IMR-90 (cell line): ENCODE data around the gene IER3. TPM values are rescaled to one million over a fixed set of nuclear protein-coding genes. Genes with fewer than 3 reads are reported as not detected.
A peak's percentile ranks its signal among the peaks of the same experiment; 100 is the strongest.

Experiments
- ATAC-seq: fragments of 200-7000 bp; cut with Tn5 transposase; 2 replicates; pipeline ENCODE4 v1.9.1; 2020; ENCODE audit warnings: low read depth, mild to moderate bottlenecking, moderate library complexity
- BruUV-seq: library from RNA; stranded (reverse); fragments of 400-500 nt; replicated peaks from 2 replicates; lab custom pipeline; 2021; lab: Mats Ljungman, UMichigan
- CTCF ChIA-PET: fragments of 300-600 bp; formaldehyde crosslinking; extraction: SDS; loops from one replicate; lab custom pipeline; 2021; ENCODE audit warnings: antibody characterized with exemption; lab: Yijun Ruan, JAX
- POLR2A ChIA-PET: fragments of 300-600 bp; sonication (Branson Sonifier 250); formaldehyde crosslinking; loops from one replicate; lab custom pipeline; 2022; ENCODE audit warnings: antibody characterized with exemption; ENCODE audit not compliant: unreplicated experiment; lab: Charles Lee
- DNase-seq: peaks from one replicate; pipeline ENCODE4 v3.0.0; 2013
- H2AFZ ChIP-seq: replicated peaks from 2 replicates; pipeline ENCODE3; 2013; ENCODE audit warnings: low read length, mild to moderate bottlenecking; ENCODE audit not compliant: poor library complexity
- H2AK5ac ChIP-seq: 2 replicates; pipeline ENCODE4 v1.6.1; 2013; ENCODE audit warnings: low read depth, low read length, inconsistent platforms
- H2AK9ac ChIP-seq: replicated peaks from 2 replicates; pipeline ENCODE3; 2013; ENCODE audit warnings: mild to moderate bottlenecking, low read depth, low read length, moderate library complexity; ENCODE audit not compliant: poor library complexity
- H2BK120ac ChIP-seq: 2 replicates; pipeline ENCODE4 v1.6.1; 2013; ENCODE audit warnings: low read depth, low read length, inconsistent platforms
- H2BK15ac ChIP-seq: 3 replicates; pipeline ENCODE4 v1.6.1; 2013; ENCODE audit warnings: low read depth, low read length, inconsistent platforms
- H2BK20ac ChIP-seq: 2 replicates; pipeline ENCODE4 v1.6.1; 2013; ENCODE audit warnings: low read depth, mild to moderate bottlenecking, inconsistent platforms, low read length, moderate library complexity
- H2BK5ac ChIP-seq: 2 replicates; pipeline ENCODE4 v1.6.1; 2013; ENCODE audit warnings: mild to moderate bottlenecking, low read depth, low read length, inconsistent platforms; ENCODE audit not compliant: poor library complexity, severe bottlenecking
- H3K14ac ChIP-seq: replicated peaks from 2 replicates; pipeline ENCODE4 v1.6.1; 2013; ENCODE audit warnings: low read depth, low read length, inconsistent platforms
- H3K18ac ChIP-seq: 2 replicates; pipeline ENCODE4 v1.6.1; 2013; ENCODE audit warnings: low read depth, low read length, control low read depth
- H3K23ac ChIP-seq: 2 replicates; pipeline ENCODE4 v1.6.1; 2013; ENCODE audit warnings: low read depth, low read length, inconsistent platforms
- H3K27ac ChIP-seq: 2 replicates; pipeline ENCODE4 v1.5.1; 2013; ENCODE audit warnings: mild to moderate bottlenecking, control low read depth, low read length; ENCODE audit not compliant: insufficient read depth
- H3K27me3 ChIP-seq: 2 replicates; pipeline ENCODE4 v1.6.1; 2013; ENCODE audit warnings: low read length; ENCODE audit not compliant: control insufficient read depth, insufficient read depth
- H3K36me3 ChIP-seq: 2 replicates; pipeline ENCODE4 v1.6.1; 2013; ENCODE audit warnings: low read length, mixed read lengths; ENCODE audit not compliant: control insufficient read depth, insufficient read depth
- H3K4ac ChIP-seq: 2 replicates; pipeline ENCODE4 v1.6.1; 2013; ENCODE audit warnings: low read depth, low read length, inconsistent platforms
- H3K4me1 ChIP-seq: 2 replicates; pipeline ENCODE4 v1.6.1; 2013; ENCODE audit warnings: low read length, mixed read lengths; ENCODE audit not compliant: control insufficient read depth, insufficient read depth
- H3K4me2 ChIP-seq: 2 replicates; pipeline ENCODE4 v1.6.1; 2013; ENCODE audit warnings: low read depth, mild to moderate bottlenecking, control low read depth, low read length, moderate library complexity
- H3K4me3 ChIP-seq: 2 replicates; pipeline ENCODE4 v1.5.1; 2013; ENCODE audit warnings: low read depth, mild to moderate bottlenecking, control low read depth, low read length, moderate library complexity; ENCODE audit not compliant: insufficient read depth
- H3K56ac ChIP-seq: 2 replicates; pipeline ENCODE4 v1.6.1; 2013; ENCODE audit warnings: low read length, inconsistent platforms; ENCODE audit not compliant: insufficient read depth; ENCODE audit errors: extremely low read depth
- H3K79me1 ChIP-seq, 2 experiments: 2 replicates each; pipeline ENCODE4 v1.6.1; 2013; ENCODE audit warnings: low read length in 2 of 2, inconsistent platforms in 1 of 2, low read depth in 1 of 2
- H3K9ac ChIP-seq: 2 replicates; pipeline ENCODE4 v1.6.1; 2013; ENCODE audit warnings: low read depth, low read length, control low read depth
- H3K9me1 ChIP-seq: 2 replicates; pipeline ENCODE4 v1.6.1; 2013; ENCODE audit warnings: low read length, inconsistent platforms; ENCODE audit not compliant: insufficient read depth
- H3K9me3 ChIP-seq: 2 replicates; pipeline ENCODE4 v1.6.1; 2013; ENCODE audit warnings: low read length; ENCODE audit not compliant: control insufficient read depth, insufficient read depth
- H4K20me1 ChIP-seq: 2 replicates; pipeline ENCODE4 v1.6.1; 2013; ENCODE audit warnings: low read length, inconsistent platforms; ENCODE audit not compliant: insufficient read depth
- H4K5ac ChIP-seq: 2 replicates; pipeline ENCODE4 v1.6.1; 2013; ENCODE audit warnings: mild to moderate bottlenecking, low read depth, low read length, control low read depth
- H4K8ac ChIP-seq, 2 experiments: 2 replicates each; pipeline ENCODE4 v1.6.1; 2013; ENCODE audit warnings: low read depth in 2 of 2, low read length in 2 of 2, control low read depth in 1 of 2, inconsistent platforms in 1 of 2
- H4K91ac ChIP-seq: 2 replicates; pipeline ENCODE4 v1.6.1; 2013; ENCODE audit warnings: low read depth, low read length, inconsistent platforms; ENCODE audit not compliant: insufficient read depth
- BHLHE40 ChIP-seq: fragments of 150-350 bp; IDR thresholded peaks from 2 replicates; pipeline ENCODE4 v1.6.1; 2016; ENCODE audit warnings: mild to moderate bottlenecking, low read depth, low read length
- CEBPB ChIP-seq: IDR thresholded peaks from 2 replicates; pipeline ENCODE4 v1.6.1; 2012; ENCODE audit warnings: low read depth, low read length, improper control_type of control experiment
- CHD1 ChIP-seq: IDR thresholded peaks from 2 replicates; pipeline ENCODE4 v1.6.1; 2012; ENCODE audit warnings: low read depth, low read length, improper control_type of control experiment
- CTCF ChIP-seq: conservative IDR thresholded peaks from 2 replicates; pipeline ENCODE4 v1.5.1; 2012; ENCODE audit warnings: mild to moderate bottlenecking, low read depth, low read length, improper control_type of control experiment
- ELK1 ChIP-seq: fragments of 150-350 bp; IDR thresholded peaks from 2 replicates; pipeline ENCODE4 v1.6.1; 2016; ENCODE audit warnings: low read depth, mild to moderate bottlenecking, low read length, moderate library complexity, borderline replicate concordance
- FOS ChIP-seq: fragments of 150-350 bp; IDR thresholded peaks from 2 replicates; pipeline ENCODE4 v1.6.1; 2016; ENCODE audit warnings: low read depth, low read length
- MAFK ChIP-seq: IDR thresholded peaks from 2 replicates; pipeline ENCODE4 v1.6.1; 2012; ENCODE audit warnings: low read depth, low read length, improper control_type of control experiment
- MAZ ChIP-seq: IDR thresholded peaks from 2 replicates; pipeline ENCODE4 v1.6.1; 2012; ENCODE audit warnings: low read depth, mild to moderate bottlenecking, low read length, improper control_type of control experiment, moderate library complexity, borderline replicate concordance
- MXI1 ChIP-seq: IDR thresholded peaks from 2 replicates; pipeline ENCODE4 v1.6.1; 2012; ENCODE audit warnings: low read depth, mild to moderate bottlenecking, low read length, moderate library complexity, borderline replicate concordance
- NFE2L2 ChIP-seq: fragments of 150-350 bp; IDR thresholded peaks from 2 replicates; pipeline ENCODE4 v1.6.1; 2016; ENCODE audit warnings: low read depth, mild to moderate bottlenecking, low read length
- POLR2A ChIP-seq: IDR thresholded peaks from 2 replicates; pipeline ENCODE4 v1.6.1; 2012; ENCODE audit warnings: mild to moderate bottlenecking, low read depth, low read length
- RAD21 ChIP-seq: IDR thresholded peaks from 2 replicates; pipeline ENCODE4 v1.6.1; 2012; ENCODE audit warnings: low read length, improper control_type of control experiment
- RCOR1 ChIP-seq: IDR thresholded peaks from 2 replicates; pipeline ENCODE4 v1.6.1; 2012; ENCODE audit warnings: mild to moderate bottlenecking, low read length, improper control_type of control experiment; ENCODE audit not compliant: insufficient replicate concordance
- RFX5 ChIP-seq: IDR thresholded peaks from 2 replicates; pipeline ENCODE4 v1.8.0; 2012; ENCODE audit warnings: low read depth, mild to moderate bottlenecking, low read length, moderate library complexity
- SMC3 ChIP-seq: fragments of 150-350 bp; IDR thresholded peaks from 2 replicates; pipeline ENCODE4 v1.6.1; 2016; ENCODE audit warnings: low read depth, mild to moderate bottlenecking, antibody characterized with exemption, low read length, moderate library complexity
- USF2 ChIP-seq: fragments of 150-350 bp; IDR thresholded peaks from 2 replicates; pipeline ENCODE4 v1.6.1; 2017; ENCODE audit warnings: mild to moderate bottlenecking, antibody characterized with exemption, low read length, low read depth
- WGBS, 2 experiments: methylation state at CpG; one replicate each; pipeline versions ENCODE4 v1.1.5 to v1.1.7; 2013; ENCODE audit warnings: missing lambda C conversion rate in 2 of 2; ENCODE audit not compliant: insufficient read length in 1 of 2; ENCODE audit errors: extremely low coverage in 2 of 2; 5-methylcytosine and 5-hydroxymethylcytosine counted together
- dilution Hi-C: fragments of 300-500 bp; cut with HindIII; formaldehyde crosslinking; loops from one replicate; pipeline ENCODE4 v1.14.3; 2018; ENCODE audit warnings: low sequenced_read_pairs; ENCODE audit not compliant: unreplicated experiment
- in situ Hi-C: fragments of 300-500 bp; cut with MboI; formaldehyde crosslinking; loops from 3 replicates; pipeline ENCODE4 v1.14.3; 2019; ENCODE audit warnings: low sequenced_read_pairs, inconsistent platforms, mixed read lengths
- intact Hi-C: fragments of 100-400 bp; cut with micrococcal nuclease; formaldehyde crosslinking; loops from 2 replicates; pipeline ENCODE4 v1.10.0; 2022
- polyA plus RNA-seq, 3 experiments: library from polyadenylated mRNA; depleted of rRNA; stranded (reverse); fragments of >200 nt; gene quantifications; 2 replicates each; pipeline ENCODE4 v1.2.3, GENCODE V29; 2012; ENCODE audit warnings: low replicate concordance in 1 of 3
- total RNA-seq: library from RNA; depleted of rRNA; stranded (reverse); fragments of >200 nt; gene quantifications from 2 replicates; pipeline ENCODE4 v1.2.3, GENCODE V29; 2012

IER3 gene
- total and polyA plus RNA-seq, 2 of the 4 experiments (the other 2 are of a cell fraction): 38.4 to 159 TPM

GRCh38 chr6:30789606-30790005 lies 45.3 kb upstream of the IER3 start:
- no peak overlapping the region for H3K9ac ChIP-seq
- no peak overlapping the region for H2AFZ ChIP-seq
- no peak overlapping the region for H3K4ac ChIP-seq
- H3K27ac ChIP-seq: no peak overlapping the region
- H3K27me3 ChIP-seq: no peaks in the 10 kb centered on the region
- H3K4me2 ChIP-seq: no peak overlapping the region
- H2BK15ac ChIP-seq: peak overlapping the region; percentile 21; the same call in 1 of the 3 replicates
- no peak overlapping the region for H4K8ac ChIP-seq
- ChIA-PET POLR2A (no interaction called here), CTCF (no interaction called here)
- BruUV-seq: no TSS peak
- in situ Hi-C loops (no loop called here), intact Hi-C loops (no loop called here), dilution Hi-C loops (no loop called here)
- H4K20me1 ChIP-seq: no peaks in the 10 kb centered on the region
- peaks cover 18% of the 10 kb centered on the region for H3K9me1 ChIP-seq
- H3K14ac ChIP-seq: no peak overlapping the region
- H2BK120ac ChIP-seq: no peak overlapping the region; the same call in 1 of the 2 replicates
- no peak overlapping the region for H3K4me3 ChIP-seq
- H2BK20ac ChIP-seq: no peak overlapping the region; the same call in 1 of the 2 replicates
- H4K5ac ChIP-seq: no peak overlapping the region
- no peak for TF ChIP-seq ELK1
- no peak for TF ChIP-seq RFX5
- no peak for TF ChIP-seq RCOR1
- no peak for TF ChIP-seq POLR2A
- no peak for TF ChIP-seq FOS
- no peak for TF ChIP-seq CHD1
- TF ChIP-seq RAD21: no peak
- TF ChIP-seq CTCF: no peak
- TF ChIP-seq NFE2L2: no peak
- no peak for TF ChIP-seq CEBPB
- TF ChIP-seq BHLHE40: no peak
- TF ChIP-seq USF2: no peak
- no peak for TF ChIP-seq SMC3
- no peak for TF ChIP-seq MAFK
- TF ChIP-seq MXI1: no peak
- no peak for TF ChIP-seq MAZ
- no peaks in the 10 kb centered on the region for H3K9me3 ChIP-seq
- WGBS, 2 experiments: no CpG with 5 or more reads among the region's 1 CpG
- no peak overlapping the region for H3K56ac ChIP-seq
- no peak overlapping the region for H2AK9ac ChIP-seq
- H3K79me1 ChIP-seq: no peaks in the 10 kb centered on the region
- no peak overlapping the region for H2AK5ac ChIP-seq
- H3K23ac ChIP-seq: no peak overlapping the region
- DNase-seq: no peak
- H4K91ac ChIP-seq: no peak overlapping the region
- H3K36me3 ChIP-seq: no peaks in the 10 kb centered on the region
- no peak overlapping the region for H2BK5ac ChIP-seq
- H3K18ac ChIP-seq: no peak overlapping the region
- ATAC-seq: no peak
- peaks cover 6% of the 10 kb centered on the region for H3K4me1 ChIP-seq
